HG03097 (cell line): ENCODE data around the gene BICD1.
A peak's percentile ranks its signal among the peaks of the same experiment; 100 is the strongest.

Experiments
- ATAC-seq: cut with Tn5 transposase; IDR thresholded peaks from one replicate; pipeline ENCODE4 v1.9.1; 2021; ENCODE audit not compliant: unreplicated experiment, low FRiP score

BICD1 gene

DNA sequence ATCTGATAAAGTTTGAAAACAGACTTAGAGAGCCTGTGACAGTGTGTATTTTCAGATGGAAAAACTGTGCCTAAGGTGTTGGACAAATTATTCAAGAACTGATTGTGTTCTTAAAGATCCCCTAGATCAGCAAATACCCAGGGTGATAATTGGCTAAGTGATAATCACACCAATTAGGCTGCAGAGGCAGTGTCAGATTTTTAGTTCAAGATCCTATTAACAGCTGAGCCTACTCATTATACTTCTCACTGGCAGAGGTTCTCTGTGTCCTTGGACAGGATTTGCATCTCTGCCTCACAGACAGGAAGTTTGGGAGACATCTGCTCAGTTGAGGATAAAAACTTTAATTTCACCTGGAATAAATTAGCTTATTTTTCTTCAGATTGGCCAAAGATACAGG, 288.4 kb downstream of the BICD1 start:
- ATAC-seq = no peak

DNA sequence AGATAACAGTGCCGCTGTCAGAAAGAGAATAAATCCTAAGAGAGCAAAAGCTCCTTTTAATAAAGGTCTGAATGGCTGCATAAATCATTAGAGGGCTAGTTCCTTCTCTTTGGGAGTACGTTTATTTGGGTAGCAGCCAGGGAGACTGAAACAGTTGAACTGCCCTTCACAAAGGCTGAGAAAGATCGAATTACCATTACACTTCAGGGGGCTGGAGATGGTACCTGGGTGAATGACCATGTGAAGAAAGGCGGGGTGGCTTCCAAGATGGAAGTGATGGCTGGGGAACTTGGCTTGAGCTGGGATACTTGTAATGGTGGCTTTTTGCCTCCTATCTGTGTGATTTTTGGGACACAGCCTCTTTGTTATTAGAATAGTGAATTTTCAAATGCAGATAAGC, 291.0 kb downstream of the BICD1 start:
- ATAC-seq = no peak

DNA sequence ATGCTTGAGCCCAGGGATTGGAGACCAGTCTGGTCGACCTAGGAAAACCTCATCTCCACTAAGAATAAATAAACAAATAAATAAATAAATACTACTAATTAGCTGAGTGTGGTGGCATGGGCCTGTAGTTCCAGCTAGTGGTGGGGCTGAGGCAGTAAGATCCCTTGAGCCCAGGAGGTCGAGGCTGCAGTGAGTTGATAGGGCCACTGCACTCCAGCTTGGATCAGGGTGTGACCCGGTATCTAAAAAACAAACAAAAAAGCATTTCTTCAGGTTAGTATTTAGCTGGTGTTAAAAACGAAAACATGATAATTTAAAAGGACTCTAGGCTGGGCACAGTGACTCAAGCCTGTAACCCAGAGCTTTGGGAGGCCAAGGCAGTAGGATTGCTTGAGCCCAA, 291.5 kb downstream of the BICD1 start:
- no peak for ATAC-seq

DNA sequence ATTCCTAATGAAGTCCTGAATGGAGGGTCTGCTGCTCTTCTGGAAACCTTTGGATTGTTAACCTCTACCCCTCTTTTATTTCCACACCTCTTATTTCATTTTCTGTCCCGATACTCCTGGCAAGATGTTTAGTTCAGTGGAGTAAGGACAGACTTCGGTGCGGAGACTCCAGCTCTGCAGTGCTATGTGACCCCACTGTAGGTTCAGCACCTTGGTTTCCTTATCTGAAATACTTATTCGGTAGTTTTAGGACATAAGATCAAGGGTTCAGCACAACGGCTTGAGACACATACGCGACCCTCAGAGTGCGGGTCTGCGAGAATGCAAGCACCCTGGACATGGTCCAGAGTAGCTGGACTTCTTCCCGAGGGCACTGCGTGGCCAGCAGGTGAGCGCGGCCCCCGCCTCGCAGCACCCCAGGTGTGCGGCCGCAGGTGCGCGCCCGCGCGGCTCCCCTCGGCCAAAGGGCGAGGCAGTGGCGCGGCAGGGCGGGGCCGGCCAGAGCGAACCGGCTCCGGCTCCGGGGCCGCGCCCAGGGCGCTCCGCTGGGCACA, 292.2 kb downstream of the BICD1 start:
- no peak for ATAC-seq

DNA sequence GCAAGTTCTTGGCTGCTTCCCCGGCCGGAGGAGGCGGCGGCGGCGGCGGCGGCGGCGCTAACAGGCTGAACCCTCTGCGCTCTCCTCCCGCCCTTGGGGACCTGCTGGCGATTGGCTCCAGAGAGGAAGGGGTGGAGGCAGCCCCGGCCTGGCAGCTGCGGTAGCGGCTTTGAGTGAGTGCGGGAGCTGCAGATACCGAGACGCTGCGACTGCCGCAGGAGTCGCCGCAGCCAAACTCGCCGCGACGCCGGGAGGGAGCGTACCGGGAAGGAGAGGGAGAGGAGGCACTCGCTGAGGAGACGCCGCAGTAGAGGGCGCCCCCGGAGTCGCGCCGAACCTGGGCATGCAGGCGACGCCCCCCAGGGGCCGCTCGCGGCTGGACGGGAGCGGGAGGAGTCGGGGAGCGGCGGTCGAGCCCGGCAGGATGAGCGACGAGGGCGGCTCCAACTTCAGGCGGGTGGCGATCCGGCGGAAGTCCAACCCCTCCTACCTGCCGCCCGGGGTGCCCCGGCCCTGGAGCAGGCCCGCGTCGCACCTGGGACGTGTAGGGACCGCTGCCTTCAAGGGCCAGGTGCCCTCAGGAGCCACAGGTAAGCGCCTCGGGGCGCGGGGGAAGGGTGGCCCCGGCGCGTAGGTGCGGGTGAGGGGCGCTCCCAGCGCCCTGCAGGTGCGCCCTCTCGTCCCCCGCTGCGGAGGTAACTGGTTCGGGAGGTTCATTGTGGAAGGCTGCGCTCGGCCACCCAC, 292.9 kb downstream of the BICD1 start, which contains the start of gene FGD4:
FGD4 (plus strand) TSS at position 189 of the 744 bp plus-strand sequence.
- ATAC-seq = peak; percentile 91

DNA sequence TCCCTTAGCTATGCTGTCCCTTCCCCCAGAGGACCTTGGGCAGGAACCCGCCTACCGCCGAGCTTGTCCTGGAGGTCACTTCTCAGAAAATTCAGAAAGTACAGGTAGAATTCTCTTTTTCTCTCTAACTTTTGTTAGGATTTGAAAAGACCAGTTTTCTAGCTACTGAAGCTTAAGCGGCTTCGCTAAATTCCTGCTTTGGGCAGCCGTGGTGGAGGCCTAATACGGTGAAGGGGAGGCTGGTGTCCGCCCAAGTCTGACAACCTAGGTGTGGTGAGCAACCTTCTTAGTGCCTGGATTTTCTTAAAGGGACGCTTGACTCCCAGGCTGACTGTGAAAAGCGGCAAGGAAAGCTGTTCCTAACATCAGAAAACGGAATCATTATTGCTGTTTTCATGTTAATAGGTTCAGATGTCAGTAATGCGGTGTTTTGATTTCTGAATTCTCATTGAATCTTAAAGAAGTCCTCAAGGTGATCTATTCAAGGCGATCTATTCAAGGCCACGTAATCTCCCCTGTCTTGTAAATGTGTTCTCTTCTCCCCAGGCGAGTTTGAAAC, 293.5 kb downstream of the BICD1 start:
- no peak for ATAC-seq

DNA sequence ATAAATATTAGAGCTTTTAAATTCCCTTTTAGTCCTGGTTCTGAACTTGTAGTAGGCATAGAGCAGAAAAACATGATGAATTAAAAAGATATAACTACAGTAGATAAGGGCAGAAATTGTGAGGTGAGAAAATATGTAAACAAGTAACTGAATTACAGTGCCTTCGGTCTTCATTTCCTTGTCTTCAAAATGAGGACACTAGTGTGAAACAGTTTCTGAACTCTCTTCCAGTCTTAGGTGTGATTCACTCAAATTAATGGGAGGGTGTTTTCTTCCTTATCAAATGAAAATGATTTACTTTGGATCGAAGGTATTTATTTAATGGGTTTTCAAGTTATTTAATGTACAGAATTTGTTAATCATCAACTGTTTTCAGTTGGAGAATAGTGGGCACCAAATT, 294.2 kb downstream of the BICD1 start:
- no peak for ATAC-seq

DNA sequence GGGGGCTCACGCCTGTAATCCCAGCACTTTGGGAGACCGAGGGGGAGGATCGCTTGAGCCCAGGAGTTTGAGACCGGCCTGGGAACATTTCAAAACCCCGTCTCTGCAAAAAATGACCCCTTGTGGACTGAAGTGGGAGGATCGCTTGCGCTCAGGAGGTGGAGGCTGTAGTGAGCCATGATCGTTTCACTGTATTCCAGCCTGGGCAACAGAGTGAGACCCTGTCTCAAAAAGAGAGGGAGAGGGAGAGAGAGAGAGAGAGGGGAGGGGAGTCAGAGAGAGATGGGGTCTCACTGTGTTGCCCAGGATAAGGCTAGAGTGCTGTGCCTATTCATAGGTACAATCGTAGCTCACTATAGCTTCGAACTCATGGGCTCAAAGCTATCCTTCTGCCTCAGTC, 295.5 kb downstream of the BICD1 start:
- no peak for ATAC-seq

DNA sequence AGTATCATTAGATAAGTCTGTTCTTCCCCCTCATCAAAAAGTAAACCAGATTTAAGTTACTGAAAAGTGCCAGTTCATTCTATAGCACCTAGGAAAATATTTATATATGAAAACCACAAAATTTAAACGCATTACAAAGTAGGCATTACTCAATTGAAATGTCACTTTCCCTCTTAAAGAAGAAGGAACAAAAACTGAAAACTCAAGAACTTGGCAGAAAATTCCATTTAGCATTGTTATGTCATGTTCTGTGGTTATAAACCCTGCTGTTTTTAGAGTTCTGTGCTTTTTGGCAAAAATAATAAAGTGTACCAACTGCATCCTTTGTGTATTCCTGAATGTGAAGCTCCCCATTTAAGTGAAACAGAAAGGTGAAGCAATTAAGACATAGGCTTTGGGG, 296.3 kb downstream of the BICD1 start:
- ATAC-seq = no peak

DNA sequence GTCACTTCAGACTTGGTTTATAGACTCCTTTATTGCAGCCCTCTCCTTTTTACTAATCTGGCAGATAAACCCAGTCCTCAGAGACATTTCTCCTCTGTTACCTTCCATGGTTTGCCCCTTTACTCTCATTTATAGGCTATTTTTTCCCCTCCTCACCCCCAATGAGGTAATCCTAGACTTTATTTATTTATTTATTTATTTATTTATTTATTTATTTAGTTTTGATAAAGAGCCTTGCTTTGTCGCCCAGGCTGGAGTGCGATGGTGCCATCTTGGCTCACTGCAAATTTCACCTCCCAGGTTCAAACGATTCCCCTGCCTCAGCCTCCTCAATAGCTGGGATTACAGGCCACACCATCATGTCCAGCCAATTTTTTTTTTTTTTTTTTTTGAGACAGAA, 301.1 kb downstream of the BICD1 start:
- no peak for ATAC-seq

DNA sequence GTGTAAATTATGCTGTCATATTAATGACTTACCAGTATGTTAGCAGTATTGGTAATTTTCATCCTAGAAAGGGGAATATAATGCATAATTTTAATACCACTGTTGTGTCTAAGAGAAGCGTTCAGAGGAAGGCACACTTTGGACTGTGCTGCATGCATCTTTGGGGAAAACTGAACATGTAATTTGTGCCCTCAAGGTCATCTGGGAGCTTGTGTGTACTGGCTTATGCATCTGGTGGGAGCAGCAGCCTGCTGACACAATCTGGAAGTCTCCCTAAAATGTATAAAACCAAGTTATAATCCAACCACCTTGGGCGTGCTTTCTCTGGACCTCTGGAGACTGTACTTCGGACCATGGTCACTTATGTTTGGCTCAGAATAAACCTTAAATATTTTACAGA, 306.8 kb downstream of the BICD1 start:
- no peak for ATAC-seq

DNA sequence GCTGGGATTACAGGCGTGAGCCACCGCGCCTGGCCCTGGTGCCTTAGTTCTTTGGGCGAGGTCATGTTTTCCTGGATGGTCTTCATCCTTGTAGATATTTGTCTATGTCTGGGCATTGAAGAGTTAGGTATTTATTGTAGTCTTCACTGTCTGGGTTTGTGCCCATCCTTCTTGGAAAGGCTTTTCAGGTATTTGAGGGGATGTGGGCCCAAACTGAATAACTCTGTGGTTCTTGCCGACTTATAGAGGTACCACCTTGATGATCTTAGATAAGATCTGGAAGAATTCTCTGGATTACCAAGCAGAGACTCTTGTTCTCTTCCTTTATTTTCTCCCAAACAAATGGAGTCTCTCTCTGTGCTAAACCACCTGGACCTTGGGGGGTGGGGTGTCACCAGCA, 311.6 kb downstream of the BICD1 start:
- ATAC-seq = no peak

DNA sequence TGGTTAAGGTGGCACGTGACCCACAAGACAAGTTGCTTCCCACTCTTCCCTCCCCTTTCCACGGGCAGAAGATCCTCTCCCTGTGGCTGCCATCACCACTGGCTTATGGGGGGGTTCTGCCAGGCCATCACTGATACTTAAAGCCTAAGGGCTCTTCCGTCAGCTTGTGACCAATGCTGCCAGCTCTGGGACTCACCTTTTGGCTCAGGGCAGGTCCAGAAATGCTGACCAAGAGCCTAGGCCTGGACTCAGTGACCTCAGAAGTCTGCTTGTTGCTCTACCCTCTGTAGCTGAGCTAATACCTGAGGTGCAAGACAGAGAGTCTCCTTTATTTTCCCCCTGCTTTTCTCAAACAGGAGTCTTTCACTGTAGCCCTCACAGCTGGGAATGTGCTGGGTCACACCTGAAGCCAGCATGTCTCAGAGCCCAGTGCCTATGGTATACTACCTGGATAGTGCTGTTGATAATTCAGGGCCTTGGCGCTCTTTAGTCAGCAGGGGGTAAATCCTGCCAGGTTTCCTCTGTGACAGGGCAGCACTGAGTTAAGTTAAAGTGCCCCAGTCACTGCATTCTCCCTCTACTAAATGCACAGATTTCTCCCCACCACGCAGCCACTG, 312.4 kb downstream of the BICD1 start:
- no peak for ATAC-seq

DNA sequence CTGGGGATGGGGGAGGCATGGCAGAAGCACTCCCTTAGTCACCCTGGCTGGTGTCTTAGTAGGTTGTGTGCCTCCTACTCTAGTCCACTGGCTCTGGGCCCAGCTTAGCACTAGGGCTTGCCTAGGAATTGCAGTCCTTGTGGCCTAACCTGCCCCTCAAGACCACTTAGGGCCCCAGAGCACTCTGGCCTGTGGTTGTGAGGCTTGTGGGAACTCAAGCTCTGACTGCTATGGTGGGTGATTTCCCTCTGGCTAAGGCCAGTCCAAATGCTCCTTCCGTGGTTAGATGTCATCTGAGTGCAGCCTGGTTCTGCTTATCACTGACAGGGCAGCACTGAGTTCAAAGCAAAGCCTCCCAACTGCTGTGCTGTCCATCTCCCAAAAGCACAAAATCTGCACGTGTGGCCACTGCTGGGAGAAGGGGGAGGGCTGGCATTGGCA, 312.9 kb downstream of the BICD1 start:
- no peak for ATAC-seq

DNA sequence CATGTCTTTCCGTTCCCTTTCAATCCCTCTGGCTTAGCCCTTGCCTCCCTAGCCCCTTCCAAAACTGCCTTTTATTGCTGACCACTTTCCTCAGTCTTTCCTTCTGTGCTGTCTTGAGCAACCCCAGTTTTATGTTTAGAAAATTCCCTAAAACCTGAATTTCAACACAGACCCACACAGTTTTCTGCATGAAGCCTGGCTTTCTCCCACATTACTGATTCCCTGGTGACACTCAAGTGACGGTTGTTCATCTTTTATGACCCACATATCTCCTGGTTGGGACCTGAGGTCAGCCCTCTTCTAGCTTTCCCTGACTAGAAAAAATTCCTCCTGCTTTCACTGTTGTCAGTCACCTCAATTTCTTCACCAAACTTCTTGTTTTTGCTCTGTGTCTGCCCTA, 313.7 kb downstream of the BICD1 start:
- no peak for ATAC-seq

DNA sequence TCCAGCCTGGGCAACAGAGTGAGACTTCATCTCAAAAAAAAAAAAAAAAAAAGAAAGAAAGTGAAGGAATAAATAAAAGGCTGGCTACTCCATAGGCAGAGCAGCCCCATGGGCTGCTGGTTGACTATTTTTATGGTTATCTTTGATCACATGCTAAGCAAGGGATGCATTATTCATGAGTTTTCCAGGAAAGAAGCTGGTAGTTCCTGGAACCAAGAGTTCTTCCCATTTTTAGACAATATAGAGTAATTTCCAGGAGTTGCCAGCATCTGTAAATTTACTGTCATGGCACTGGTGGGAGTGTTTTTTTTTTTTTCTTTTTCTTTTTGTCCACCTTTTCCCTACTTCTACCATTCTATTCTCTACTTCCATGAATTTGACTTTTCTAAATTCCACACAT, 316.9 kb downstream of the BICD1 start:
- no peak for ATAC-seq

DNA sequence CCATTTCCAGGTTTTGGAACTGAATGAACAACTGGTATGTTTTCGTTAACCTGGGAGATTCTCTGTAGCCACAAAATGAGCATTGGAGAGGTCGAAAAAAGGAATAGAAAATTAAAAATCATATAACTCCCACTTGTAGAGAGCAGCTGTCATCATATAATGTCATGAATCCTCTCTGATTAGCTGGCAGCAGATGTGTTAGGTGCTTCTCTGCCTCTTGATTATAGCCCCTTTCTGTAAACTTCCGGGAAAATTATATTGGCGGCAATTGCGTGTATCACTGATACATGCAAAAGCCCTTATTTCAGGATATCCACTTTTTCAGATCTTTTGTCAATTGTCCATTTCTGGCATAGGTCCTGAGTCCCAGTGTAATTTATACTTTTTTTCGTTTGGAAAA, 324.4 kb downstream of the BICD1 start:
- ATAC-seq = no peak
